HG03135 (cell line): Measurements from ENCODE around the gene PHAF1.

Experiments
- ATAC-seq: cut with Tn5 transposase; IDR thresholded peaks from one replicate; pipeline ENCODE4 v1.9.1; 2021; ENCODE audit warnings: mild to moderate bottlenecking, moderate library complexity; ENCODE audit not compliant: unreplicated experiment

Gene PHAF1

DNA sequence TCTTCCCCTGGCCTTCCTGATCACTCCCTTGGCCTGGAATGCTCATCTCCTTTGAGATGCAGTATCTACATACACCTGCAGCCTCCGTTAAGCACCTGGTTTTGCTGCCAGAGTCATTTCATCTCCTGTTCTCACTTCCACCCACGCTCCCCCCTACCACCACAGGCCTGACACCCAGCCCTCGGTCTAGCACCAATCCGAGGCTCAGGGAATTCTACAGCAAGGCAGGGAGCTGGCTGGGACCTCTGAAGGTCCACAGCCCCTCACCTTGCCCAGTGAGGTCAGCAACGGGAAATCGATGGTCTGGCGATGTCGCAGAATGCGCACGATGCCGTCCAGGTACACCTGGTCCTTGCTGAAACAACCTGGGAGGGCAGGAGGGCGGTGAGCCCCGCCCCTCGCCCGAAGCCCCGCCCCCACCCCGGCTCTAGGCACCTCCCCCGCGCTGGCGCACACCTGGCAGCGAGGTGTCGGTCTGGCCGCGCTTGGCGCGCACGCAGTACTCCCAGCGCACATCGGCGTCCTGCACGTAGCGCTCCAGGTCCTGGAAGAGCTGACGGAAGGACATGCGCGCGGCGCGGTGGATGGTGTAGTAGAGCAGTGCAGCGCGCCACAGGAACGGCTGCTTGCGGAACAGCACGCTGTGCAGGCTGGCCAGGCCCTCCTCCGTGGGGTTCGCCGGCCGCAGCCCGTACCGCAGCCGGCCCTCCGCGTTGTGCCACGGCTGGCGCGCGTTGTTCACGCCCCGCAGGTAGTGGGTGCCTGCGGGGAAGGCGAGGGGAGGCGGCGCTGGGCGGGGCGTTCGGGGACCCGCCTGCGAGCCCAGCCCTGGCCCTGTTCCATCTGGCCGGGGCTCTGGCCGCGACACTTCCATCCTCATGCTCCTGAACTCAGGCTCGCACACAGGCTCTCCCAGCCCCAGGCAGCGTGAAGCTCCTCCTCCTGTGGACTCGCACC, 68.3 kb downstream of the PHAF1 start:
- no peak for ATAC-seq

DNA sequence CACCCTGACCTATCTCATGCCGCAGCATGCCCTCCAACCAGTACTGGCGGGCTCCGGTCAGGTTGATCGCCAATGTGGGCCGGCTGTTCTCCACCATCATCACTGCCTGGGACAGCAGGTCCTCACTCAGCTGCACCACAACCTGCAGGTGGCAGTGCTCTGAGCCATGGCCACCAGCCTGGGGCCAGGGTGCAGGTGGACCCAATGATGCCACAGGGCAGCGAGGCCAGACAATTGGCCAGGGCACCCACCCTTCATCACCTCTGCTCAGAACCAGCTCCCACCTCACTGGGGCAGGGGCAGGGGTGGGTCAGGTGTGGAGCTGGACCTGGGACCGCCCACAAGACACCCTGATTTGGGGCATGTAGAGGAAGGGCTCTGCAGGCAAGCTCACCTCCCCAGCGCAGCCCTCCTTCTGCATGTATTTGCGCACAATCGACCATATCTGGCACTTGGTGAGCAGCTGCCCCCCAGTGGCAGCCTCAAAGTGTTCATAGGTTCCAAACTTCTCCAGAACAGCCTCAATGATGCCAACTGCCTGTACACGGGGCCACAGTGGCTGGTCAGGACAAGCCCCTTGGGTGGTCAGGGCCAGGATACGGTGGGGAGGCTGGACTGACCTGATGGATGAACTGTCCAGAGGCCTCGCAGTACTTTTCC, 69.8 kb downstream of the PHAF1 start:
- ATAC-seq: no peak

DNA sequence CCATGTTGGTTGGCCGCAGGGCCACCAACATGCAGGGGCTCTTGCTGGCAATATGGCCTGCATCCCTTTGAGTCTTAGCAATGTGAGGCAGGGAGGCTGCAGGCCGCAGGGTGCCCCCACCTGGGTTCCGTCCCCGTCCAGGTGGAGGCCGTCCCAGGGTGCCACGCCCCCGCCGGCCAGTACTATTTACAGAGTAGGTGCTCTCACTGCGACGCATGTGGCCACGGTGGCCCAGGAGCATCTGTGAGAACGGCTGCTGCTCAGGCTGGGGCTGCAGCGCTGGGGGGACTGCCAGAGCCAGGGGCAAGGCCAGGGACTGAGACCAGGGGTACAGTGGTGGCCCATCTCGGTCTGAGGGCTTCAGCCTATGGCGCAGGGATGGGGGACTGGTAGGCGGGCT, 70.4 kb downstream of the PHAF1 start:
- ATAC-seq: no peak

DNA sequence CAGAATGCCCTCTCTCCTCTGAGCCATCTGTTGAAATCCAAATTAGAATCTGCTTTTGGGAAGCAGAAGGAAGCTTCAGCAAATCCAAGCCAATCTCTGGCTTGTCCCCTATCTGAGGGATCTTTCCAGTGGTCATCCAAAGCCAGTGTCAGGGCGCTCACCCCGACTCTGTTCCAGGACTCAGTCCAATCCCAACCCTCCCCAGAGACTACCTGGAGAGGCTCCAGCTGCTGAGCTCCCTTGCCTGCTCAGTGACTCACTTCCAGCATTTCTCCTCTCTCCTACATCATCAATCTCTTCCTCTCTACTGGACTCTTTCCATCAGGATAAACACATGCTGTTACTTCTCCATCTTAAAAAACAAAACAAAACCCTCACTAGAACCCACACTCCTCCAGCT, 71.6 kb downstream of the PHAF1 start:
- no peak for ATAC-seq

DNA sequence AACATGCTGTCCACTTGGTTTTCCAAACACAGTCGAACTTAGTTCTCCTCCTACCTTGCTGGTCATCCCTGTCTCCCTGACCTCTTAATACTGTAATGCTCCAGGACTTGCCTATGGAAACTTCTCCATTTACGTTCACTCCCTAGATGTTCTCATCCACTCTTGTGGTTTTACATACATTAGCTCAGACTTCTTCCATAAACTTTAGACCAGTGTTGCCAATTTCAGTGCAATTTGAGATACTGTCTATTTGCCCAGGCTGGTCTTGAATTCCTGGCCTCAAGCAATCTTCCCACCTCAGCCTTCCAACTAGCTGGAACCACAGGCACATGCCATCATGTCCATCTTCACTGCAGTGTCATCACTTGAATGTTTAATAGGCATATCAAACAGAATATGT, 72.5 kb downstream of the PHAF1 start:
- no peak for ATAC-seq

DNA sequence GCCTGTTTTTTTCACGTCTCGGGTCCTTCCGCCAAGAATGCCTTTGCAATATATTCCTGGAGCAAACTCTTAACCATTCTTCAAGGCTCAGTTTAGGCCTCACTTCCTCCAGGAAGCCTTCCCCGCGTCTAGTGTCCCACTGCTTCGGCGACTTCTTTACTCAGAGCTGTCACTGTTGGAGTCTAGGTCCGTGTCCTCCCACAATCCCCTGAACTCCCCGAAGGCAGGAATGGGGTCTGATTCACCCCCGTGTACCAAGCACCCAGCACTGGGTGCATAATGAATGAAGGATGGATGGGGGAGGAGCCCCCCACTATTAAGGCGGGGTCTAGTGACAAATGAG, 73.5 kb downstream of the PHAF1 start:
- no peak for ATAC-seq

DNA sequence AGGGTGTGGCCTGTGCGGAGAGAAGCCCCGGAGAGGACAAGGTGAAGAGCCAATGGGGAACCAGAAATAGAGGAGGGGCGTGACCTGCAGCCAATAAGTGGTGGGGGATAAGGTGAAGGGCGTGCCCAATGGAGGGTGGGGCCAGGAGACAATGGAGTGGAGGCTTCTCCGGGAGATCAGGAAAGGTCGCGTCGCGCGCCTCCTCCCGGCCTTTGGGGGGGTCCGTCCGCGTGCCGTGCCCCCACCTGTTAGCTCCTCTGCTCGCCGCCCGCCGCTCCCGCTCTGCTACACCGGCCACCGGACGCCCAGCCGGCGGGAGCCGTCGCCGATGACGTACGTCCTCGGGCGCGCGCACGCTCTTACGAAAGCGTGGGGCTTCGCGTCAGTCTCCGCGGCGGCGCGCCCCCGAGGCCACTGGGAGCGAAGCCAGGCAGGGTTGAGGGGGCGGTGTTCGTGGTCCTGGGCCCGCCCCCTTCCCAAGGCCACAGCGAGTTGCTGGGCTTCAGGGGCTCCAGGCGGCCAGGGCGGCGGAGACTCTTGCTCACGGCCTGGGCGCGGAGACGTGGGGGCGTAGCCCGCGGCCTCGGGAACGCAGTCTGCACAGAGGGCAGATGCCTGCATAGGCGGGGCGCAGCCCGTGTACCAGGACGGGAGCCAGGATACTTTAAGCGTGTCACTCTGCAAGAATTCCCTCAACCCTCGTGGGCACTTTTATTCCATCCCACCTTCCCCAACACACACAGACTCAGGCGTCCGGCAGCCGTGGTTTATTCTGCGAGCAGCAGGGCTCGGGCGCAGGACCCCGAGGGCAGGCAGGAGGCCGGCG, 74.1 kb downstream of the PHAF1 start, which contains the start of gene MATCAP1:
Gene MATCAP1, minus strand, starts transcription at position 337 of the 826 bp plus-strand sequence. CDS start 3,353 bp downstream, outside the sequence.
- ATAC-seq: peak; percentile 86

DNA sequence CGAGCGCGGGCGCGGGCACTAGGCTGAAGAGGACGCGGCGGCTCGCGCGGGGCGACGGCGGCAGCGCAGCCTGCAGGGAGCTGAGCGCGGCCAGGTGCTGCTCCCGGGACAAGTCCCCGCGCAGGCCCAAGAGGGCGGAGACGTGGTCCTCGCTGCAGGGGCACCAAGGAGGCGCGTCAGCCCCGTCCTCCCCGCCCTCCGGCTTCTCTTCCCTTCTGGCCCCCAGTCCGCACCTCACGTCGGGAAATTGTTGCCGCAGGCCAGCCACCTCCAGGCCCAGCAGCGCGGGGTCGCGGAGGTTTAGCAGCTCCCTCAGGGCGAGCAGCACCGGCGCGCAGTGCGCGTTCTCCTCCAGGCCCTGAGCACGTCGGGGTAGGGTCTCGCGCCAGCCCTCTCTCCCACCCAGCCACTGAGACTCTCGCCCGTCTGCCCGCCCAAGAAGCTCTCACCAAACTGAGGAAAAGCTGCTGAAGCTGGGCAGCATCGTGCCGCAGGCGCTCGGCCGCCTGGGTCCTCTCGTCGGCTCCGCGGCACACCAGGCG, 74.8 kb downstream of the PHAF1 start:
- ATAC-seq: peak; percentile 8

DNA sequence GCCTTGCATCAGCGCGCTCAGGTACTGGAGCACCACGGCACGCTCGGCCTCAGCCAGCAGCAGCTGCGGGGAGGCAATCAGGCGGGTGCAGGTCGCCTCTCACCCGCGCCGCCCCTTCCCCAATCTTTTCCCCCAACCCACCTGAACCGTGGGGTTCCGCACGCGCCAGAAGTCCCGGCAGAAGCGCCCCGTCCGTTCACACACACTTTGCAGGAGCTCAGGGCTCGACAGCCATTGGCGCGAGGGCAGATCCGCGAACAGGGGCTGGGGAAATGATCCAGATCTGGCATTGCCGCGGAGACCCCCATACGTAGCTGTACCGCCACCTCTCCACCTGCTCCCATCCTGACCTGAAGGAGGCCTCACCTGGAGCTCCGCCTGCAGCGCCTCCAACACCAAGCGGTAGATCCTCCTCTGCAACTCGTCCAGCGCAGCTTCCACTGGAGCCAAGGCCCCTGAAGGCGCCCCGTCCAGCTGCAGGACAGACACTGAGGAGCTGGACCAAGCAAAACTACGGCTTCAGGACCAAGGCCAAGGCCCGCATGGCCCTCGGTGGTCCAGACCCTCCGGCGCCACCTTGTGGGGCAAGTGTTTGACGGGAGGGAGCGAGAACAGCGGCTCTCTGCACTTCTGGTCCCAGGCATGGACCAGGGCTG, 75.4 kb downstream of the PHAF1 start:
- ATAC-seq: no peak

DNA sequence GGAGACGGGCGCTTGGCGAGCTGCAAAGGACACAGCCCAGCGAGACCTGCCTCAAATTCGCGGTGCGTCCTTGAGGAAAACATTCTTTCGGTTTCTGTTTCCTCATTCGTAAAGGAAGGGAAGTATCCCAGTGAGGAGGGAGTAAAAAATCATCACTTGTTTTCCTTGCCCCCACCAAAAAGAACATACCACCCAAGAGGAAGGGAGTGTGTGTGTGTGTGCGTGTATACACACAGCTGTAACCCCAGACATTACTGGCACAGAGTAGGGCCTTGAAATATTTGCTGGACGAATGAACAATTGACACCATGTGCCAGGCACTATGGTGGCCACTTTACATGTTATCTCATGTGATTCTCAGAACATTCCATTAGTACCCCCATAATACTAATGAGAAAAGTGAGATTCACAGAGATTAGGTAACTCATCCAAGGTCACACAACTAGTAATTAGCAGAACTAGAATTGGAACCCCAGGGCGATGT, 76.0 kb downstream of the PHAF1 start:
- no peak for ATAC-seq

DNA sequence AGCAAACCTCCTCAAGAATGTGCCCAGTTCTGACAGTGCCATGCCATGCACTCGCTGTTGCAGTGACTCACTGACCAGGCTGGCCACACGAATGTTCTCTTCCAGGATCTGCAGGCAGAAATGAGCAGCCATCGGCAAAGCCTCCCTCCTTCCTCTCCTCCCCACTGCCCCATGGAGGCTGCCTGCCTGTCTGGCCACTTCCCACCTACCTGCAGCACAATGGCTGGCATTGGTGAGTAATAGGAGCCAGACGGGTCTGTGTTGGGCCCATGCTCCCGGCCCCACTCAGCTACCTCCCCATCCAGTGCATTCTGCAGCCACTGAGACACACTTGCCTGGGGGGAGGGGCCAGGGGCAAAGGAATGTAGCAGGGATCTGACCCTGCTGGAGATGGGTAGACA, 76.8 kb downstream of the PHAF1 start:
- ATAC-seq: no peak

DNA sequence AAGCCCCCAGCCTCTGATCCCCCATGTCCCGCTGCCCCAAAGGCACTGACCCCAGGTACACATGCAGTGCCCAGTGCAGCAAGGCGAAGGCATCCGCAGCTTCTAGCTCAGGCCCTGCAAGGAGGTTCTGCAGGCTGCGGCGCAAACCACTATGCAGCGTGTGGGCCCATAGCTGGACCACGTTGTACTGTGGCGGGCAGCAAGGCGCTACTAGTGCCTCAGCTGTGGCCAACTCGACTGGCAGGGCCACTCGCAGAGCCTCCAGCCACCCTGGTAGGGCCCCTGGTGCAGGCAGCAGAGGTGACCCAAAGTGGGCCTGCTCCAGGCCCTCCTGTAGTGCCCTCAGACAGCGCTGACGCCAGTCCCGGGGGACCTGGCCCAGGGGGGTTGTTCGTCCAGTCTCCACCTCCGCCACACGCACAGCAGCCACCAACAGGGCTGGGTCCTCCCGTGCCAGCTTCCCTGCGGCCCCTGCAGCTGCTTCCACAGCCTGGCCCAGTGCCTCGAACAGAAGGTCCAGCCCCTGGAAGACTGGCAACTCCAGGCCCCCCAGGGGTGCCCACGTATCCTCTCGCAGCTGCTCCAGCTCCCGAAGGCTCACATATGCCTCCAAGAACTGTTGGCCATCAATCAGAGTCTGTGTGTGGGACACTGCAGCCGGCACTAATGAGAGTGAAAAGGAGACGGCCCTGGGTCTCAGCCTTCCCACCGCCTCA, 77.6 kb downstream of the PHAF1 start:
- ATAC-seq: no peak

DNA sequence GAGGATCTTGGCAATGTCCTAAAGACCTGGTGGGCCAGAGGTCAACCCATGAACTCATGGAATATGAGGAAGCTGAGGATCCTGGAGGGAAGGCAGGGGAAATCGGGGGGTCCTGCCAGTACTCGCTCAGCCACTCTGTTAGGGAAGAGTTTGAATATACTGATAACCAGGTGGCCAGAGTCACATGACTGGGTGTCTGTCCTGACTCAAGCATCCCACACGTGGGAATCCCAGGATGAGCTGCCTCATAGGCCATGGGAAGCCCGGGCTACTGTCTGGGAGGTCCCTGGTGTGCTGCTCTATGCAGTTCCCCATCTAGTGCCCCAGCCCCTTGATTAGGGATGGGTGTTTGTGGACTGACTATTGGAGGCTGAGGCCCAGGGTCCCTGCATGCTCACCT, 78.6 kb downstream of the PHAF1 start:
- no peak for ATAC-seq

DNA sequence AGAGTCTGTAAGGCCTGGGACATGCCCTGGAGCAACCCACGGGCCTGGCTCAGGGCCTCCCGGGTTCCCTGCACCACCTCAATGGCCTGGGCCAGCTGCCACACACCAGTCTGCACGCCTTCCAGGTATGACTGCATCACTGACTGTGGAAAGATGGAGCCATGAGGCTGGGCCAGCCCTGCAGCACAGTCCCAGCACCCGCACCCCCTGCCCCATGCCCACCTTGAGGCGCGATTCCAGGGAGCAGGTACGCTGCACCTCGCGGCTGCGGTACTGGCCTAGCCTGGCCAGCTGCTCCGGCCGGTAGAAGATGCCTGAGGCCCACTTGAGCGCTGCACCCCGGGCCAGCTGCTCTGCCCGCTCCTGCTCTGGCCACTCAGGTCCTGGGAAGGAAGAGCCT, 79.1 kb downstream of the PHAF1 start:
- no peak for ATAC-seq

DNA sequence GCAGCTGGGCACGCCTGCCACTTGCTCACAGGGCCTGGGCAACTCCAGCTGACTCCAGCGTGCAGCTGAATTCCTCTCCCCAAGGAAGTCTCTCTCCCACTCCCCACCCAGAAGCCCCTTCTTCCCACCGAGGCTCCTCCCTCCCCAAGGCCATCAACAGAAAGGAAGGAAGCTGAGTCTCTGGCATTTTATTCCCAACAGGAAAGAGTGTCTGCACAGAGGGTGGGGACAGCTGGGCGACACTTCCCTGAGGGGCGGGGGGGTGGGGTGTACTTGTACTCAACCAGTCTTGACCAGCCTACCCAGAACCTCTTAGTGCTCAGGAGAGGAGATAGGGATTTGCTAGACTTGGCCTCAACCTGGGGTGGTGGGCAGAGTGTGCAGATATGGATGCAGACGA, 80.3 kb downstream of the PHAF1 start, which contains the start of gene EXOC3L1:
Gene EXOC3L1, minus strand, starts transcription at position 96 of the 400 bp plus-strand sequence. CDS start 460 bp downstream, outside the sequence.
- ATAC-seq: no peak

DNA sequence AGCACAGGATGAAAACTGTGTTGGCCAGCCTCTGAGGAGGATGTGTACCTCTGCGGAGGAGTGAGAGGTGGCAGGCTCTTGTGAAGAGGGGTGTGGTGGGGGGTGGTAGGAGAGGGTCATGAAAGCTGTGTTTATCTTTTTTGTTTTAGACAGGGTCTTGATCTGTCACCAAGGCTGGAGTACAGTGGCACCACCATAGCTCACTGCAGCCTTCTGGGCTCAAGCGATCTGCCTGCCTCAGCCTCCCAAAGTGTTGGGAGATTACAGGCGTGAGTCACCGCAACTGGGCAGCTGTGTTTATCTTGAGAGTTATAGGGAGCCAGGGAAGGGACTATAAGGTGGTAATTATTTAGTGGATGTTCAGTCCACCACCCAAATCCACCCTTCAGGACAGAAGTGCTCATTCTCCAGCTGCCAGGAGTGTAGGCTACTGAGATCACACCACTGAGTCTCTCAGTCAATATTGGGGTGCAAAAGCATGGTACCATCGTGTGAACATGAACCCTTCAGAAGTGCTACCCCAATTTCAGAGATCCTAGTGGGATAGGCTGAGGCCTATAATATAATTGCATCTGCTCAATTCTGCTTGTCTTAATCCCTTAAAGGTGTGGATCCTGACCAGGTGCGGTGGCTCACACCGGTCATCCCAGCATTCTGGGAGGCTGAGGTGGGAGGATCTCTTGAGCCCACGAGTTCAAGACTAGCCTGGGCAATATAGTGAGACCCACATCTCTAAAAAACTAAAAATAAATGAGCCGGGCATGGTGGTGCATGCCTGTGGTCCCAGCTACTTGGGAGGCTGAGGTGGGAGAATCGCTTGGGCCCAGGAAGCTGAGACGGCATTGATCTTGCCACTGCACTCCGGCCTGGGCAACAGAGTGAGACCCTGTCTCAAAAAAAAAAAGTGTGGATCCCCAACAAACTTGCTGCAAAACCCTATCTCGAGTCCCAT, 81.0 kb downstream of the PHAF1 start:
- ATAC-seq: no peak

DNA sequence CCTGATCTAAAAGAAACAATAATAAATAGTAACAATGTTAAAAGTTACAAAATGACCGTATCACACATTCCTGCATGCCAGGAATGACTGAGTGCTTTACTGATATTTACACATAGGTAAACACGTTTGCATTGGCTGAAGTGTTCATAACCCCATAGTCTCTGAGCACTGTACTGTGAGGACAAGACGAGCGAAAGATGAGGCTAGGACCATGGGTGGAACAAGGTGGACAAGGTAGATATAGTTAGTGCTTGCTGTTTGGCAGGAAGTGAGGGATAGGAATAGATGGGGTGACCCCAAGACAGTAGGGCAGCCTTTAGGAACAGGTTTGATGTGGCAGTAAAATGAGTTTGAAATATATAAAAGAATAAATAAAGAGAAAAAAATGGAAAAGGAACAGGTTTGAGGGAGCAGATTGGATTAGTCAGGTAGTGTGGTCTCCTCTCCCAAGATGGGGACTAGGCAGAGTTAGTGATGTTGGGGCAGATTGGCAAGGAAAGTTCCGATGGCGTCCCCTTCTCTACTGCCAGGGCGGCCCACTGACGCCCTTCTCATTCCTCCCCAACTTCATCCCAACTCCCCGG, 81.8 kb downstream of the PHAF1 start:
- ATAC-seq: no peak
